DND-41 (cell line): ENCODE data around the gene SPATA17.

Experiments used
- ATAC-seq: fragments of 200-7000 bp; cut with Tn5 transposase; 3 replicates; pipeline ENCODE4 v1.9.1; 2021; ENCODE audit warnings: low read depth; ENCODE audit not compliant: insufficient read depth
- DNase-seq: peaks from one replicate; pipeline ENCODE4 v3.0.0-alpha.2; 2020
- H2AFZ ChIP-seq: 2 replicates; pipeline ENCODE4 v1.6.0; 2012; ENCODE audit warnings: low read depth, low read length
- H3K27ac ChIP-seq: 2 replicates; pipeline ENCODE4 v1.5.1; 2012; ENCODE audit warnings: low read length, inconsistent platforms
- H3K27me3 ChIP-seq: fragments of 200-600 bp; sonication (generic); 2 replicates; pipeline ENCODE4 v1.6.0; 2012; ENCODE audit warnings: low read length, mild to moderate bottlenecking, inconsistent platforms; ENCODE audit not compliant: insufficient read depth, poor library complexity
- H3K36me3 ChIP-seq: 2 replicates; pipeline ENCODE4 v1.5.1; 2012; ENCODE audit warnings: low read length, inconsistent platforms; ENCODE audit not compliant: insufficient read depth
- H3K4me1 ChIP-seq: 2 replicates; pipeline ENCODE4 v1.5.1; 2012; ENCODE audit warnings: mild to moderate bottlenecking, low read length; ENCODE audit not compliant: insufficient read depth
- H3K4me2 ChIP-seq: 2 replicates; pipeline ENCODE4 v1.6.0; 2012; ENCODE audit warnings: mild to moderate bottlenecking, moderate library complexity, low read length, inconsistent platforms; ENCODE audit not compliant: insufficient read depth
- H3K4me3 ChIP-seq, 2 experiments: fragments of 200-600 bp in 1 of 2; shearing (Covaris generic) in 1 of 2; 2 replicates each; pipeline ENCODE4 v1.5.1; 2012 to 2016; ENCODE audit warnings: inconsistent platforms in 2 of 2, low read length in 2 of 2, mild to moderate bottlenecking in 2 of 2, low read depth in 1 of 2, moderate library complexity in 1 of 2
- H3K79me2 ChIP-seq: 2 replicates; pipeline ENCODE4 v1.6.0; 2012; ENCODE audit warnings: low read length, inconsistent platforms; ENCODE audit not compliant: insufficient read depth
- H3K9ac ChIP-seq: 2 replicates; pipeline ENCODE4 v1.6.0; 2012; ENCODE audit warnings: low read depth, mild to moderate bottlenecking, inconsistent platforms, low read length, moderate library complexity
- H3K9me3 ChIP-seq: 2 replicates; pipeline ENCODE4 v1.5.1; 2012; ENCODE audit warnings: low read length, moderate library complexity, mild to moderate bottlenecking, inconsistent platforms; ENCODE audit not compliant: insufficient read depth, severe bottlenecking
- H4K20me1 ChIP-seq: 2 replicates; pipeline ENCODE4 v1.6.0; 2012; ENCODE audit warnings: low read length; ENCODE audit not compliant: insufficient read depth
- CTCF ChIP-seq: IDR thresholded peaks from 2 replicates; pipeline ENCODE4 v1.5.1; 2012; ENCODE audit warnings: borderline replicate concordance, low read length, moderate library complexity, mild to moderate bottlenecking; ENCODE audit not compliant: poor library complexity, severe bottlenecking; ENCODE audit errors: extremely low read depth
- EZH2 ChIP-seq: IDR thresholded peaks from 3 replicates; pipeline ENCODE4 v1.6.1; 2012; ENCODE audit warnings: borderline replicate concordance, low read depth, mild to moderate bottlenecking, moderate library complexity, low read length, inconsistent platforms; ENCODE audit not compliant: severe bottlenecking

SPATA17 gene

GRCh38 chr1:217712925-217713597 lies 81.9 kb downstream of the SPATA17 start:
- Histone ChIP-seq H3K27me3 (no peaks in the 10 kb centered on the region), H4K20me1 (no peaks in the 10 kb centered on the region), H3K4me1 (no peaks in the 10 kb centered on the region), H3K4me2 (no peak overlapping the region), H3K36me3 (no peaks in the 10 kb centered on the region), H3K79me2 (no peaks in the 10 kb centered on the region), H3K9ac (no peak overlapping the region), H3K4me3 (no peak overlapping the region), H2AFZ (no peak overlapping the region), H3K9me3 (no peaks in the 10 kb centered on the region), H3K27ac (no peak overlapping the region)
- TF ChIP-seq EZH2 = no peak
- no peak for TF ChIP-seq CTCF
- ATAC-seq = no peak
- no peak for DNase-seq

GRCh38 chr1:217715681-217716080 lies 84.5 kb downstream of the SPATA17 start:
- Histone ChIP-seq H3K36me3 (no peaks in the 10 kb centered on the region), H3K27me3 (no peaks in the 10 kb centered on the region), H2AFZ (no peak overlapping the region), H3K4me1 (no peaks in the 10 kb centered on the region), H3K9ac (no peak overlapping the region), H3K9me3 (no peaks in the 10 kb centered on the region), H3K4me3 (no peak overlapping the region), H4K20me1 (no peaks in the 10 kb centered on the region), H3K79me2 (no peaks in the 10 kb centered on the region), H3K4me2 (no peak overlapping the region), H3K27ac (no peak overlapping the region)
- DNase-seq (no peak), ATAC-seq (no peak)
- no peak for TF ChIP-seq EZH2
- TF ChIP-seq CTCF = no peak

GRCh38 chr1:217717959-217718358 lies 86.8 kb downstream of the SPATA17 start:
- Histone ChIP-seq H3K36me3 (no peaks in the 10 kb centered on the region), H3K4me3 (no peak overlapping the region), H3K27ac (no peak overlapping the region), H3K27me3 (no peaks in the 10 kb centered on the region), H4K20me1 (no peaks in the 10 kb centered on the region), H3K79me2 (no peaks in the 10 kb centered on the region), H3K4me1 (no peaks in the 10 kb centered on the region), H2AFZ (no peak overlapping the region), H3K9ac (no peak overlapping the region), H3K9me3 (no peaks in the 10 kb centered on the region), H3K4me2 (no peak overlapping the region)
- ATAC-seq (no peak), DNase-seq (no peak)
- TF ChIP-seq EZH2 (no peak), CTCF (no peak)

- Histone ChIP-seq H3K4me2 (no peak overlapping the region), H3K27me3 (no peaks in the 10 kb centered on the region), H3K4me1 (no peaks in the 10 kb centered on the region), H3K9ac (no peak overlapping the region), H4K20me1 (no peaks in the 10 kb centered on the region), H3K4me3 (no peak overlapping the region), H2AFZ (no peak overlapping the region), H3K27ac (no peak overlapping the region), H3K36me3 (no peaks in the 10 kb centered on the region), H3K79me2 (no peaks in the 10 kb centered on the region), H3K9me3 (no peaks in the 10 kb centered on the region)
- DNase-seq (no peak), ATAC-seq (no peak)
- TF ChIP-seq CTCF = no peak
These were observed 87.7 kb downstream of the SPATA17 start for GRCh38 chr1:217718873-217719272.
